ENCODE results near the gene DEPDC1B.
"Not testable (repeated sequence)": the region's sequence is repeated elsewhere in the genome, so short reads cannot be mapped to it uniquely, and the experiment has no call there.

DEPDC1B gene

GRCh38 chr5:60698336-60698735, 1.6 kb downstream of the DEPDC1B start:
- no peak for DNase-seq (ENCODE audit: low spot score)

- DNase-seq (ENCODE audit: low spot score) = no peak
These were observed 9.6 kb downstream of the DEPDC1B start for GRCh38 chr5:60690326-60690725.

GRCh38 chr5:60688980-60689379, 11.0 kb downstream of the DEPDC1B start:
- no peak for DNase-seq (ENCODE audit: low spot score)

GRCh38 chr5:60687927-60688720, 11.8 kb downstream of the DEPDC1B start:
- peak; percentile 45 for DNase-seq (ENCODE audit: low spot score)

- DNase-seq (ENCODE audit: low spot score) = no peak
These were observed 13.8 kb downstream of the DEPDC1B start for GRCh38 chr5:60686157-60686556.

GRCh38 chr5:60685700-60686099, 14.3 kb downstream of the DEPDC1B start:
- DNase-seq (ENCODE audit: low spot score) = no peak

- no peak for DNase-seq (ENCODE audit: low spot score)
These were observed 14.9 kb downstream of the DEPDC1B start for GRCh38 chr5:60685028-60685427.

GRCh38 chr5:60682007-60682406, 18.0 kb downstream of the DEPDC1B start:
- not testable (repeated sequence) for DNase-seq (ENCODE audit: low spot score)

GRCh38 chr5:60679816-60680215, 20.1 kb downstream of the DEPDC1B start:
- no peak for DNase-seq (ENCODE audit: low spot score)

- DNase-seq (ENCODE audit: low spot score) = peak; percentile 28
These were observed 21.9 kb downstream of the DEPDC1B start for GRCh38 chr5:60677850-60678664.

- DNase-seq (ENCODE audit: low spot score) = no peak
These were observed 24.7 kb downstream of the DEPDC1B start for GRCh38 chr5:60675286-60675685.

- no peak for DNase-seq (ENCODE audit: low spot score)
These were observed 25.5 kb downstream of the DEPDC1B start for GRCh38 chr5:60674251-60675069.

GRCh38 chr5:60673334-60673733, 26.6 kb downstream of the DEPDC1B start:
- no peak for DNase-seq (ENCODE audit: low spot score)

GRCh38 chr5:60672693-60673264, 27.2 kb downstream of the DEPDC1B start:
- DNase-seq (ENCODE audit: low spot score) = no peak

GRCh38 chr5:60671899-60672692, 27.9 kb downstream of the DEPDC1B start:
- no peak for DNase-seq (ENCODE audit: low spot score)

GRCh38 chr5:60670749-60671148, 29.2 kb downstream of the DEPDC1B start:
- DNase-seq (ENCODE audit: low spot score) = no peak

GRCh38 chr5:60668686-60669304, 31.2 kb downstream of the DEPDC1B start:
- DNase-seq (ENCODE audit: low spot score) = no peak

GRCh38 chr5:60651872-60652620, 47.9 kb downstream of the DEPDC1B start:
- no peak for DNase-seq (ENCODE audit: low spot score)

- DNase-seq (ENCODE audit: low spot score) = no peak
These were observed 50.6 kb downstream of the DEPDC1B start for GRCh38 chr5:60649288-60649917.
